T-helper 2 cell treated with Interferon-gamma antibody and Interleukin-4, amounts not matched to agents 5 μg/mL and 100 μg/mL, for 36 hours (primary cell): Measurements from ENCODE around the gene KRT80.

Experiments
- DNase-seq: peaks from one replicate; pipeline ENCODE4 v3.0.0; 2021; ENCODE audit warnings: low spot score
- H3K27ac Mint-ChIP-seq: one replicate; pipeline ENCODE4 v1.8.0; 2021; ENCODE audit warnings: mild to moderate bottlenecking, mixed read lengths
- H3K27me3 Mint-ChIP-seq: one replicate; pipeline ENCODE4 v1.8.0; 2021; ENCODE audit warnings: low read depth, mixed read lengths
- H3K36me3 Mint-ChIP-seq: one replicate; pipeline ENCODE4 v1.8.0; 2021; ENCODE audit warnings: low read depth, mixed read lengths
- H3K4me1 Mint-ChIP-seq: one replicate; pipeline ENCODE4 v1.8.0; 2021; ENCODE audit warnings: low read depth, mixed read lengths
- H3K4me3 Mint-ChIP-seq: one replicate; pipeline ENCODE4 v1.8.0; 2022; ENCODE audit warnings: mild to moderate bottlenecking, moderate library complexity, mixed read lengths
- H3K9me3 Mint-ChIP-seq: one replicate; pipeline ENCODE4 v1.8.0; 2021; ENCODE audit warnings: mixed read lengths

KRT80 gene

GRCh38 chr12:52202361-52203078 is 10.7 kb upstream of the KRT80 start:
- Mint-ChIP-seq H3K9me3 (no peaks in the 10 kb centered on the region), H3K36me3 (no peaks in the 10 kb centered on the region)

GRCh38 chr12:52201451-52201839 is 9.6 kb upstream of the KRT80 start:
- Mint-ChIP-seq H3K27ac (no peak overlapping the region), H3K36me3 (no peaks in the 10 kb centered on the region), H3K9me3 (no peaks in the 10 kb centered on the region), H3K4me3 (no peak overlapping the region), H3K4me1 (peaks cover 2% of the 10 kb centered on the region), H3K27me3 (peaks cover 8% of the 10 kb centered on the region)
- DNase-seq, result no peak

More at GRCh38 chr12:52202361-52203078, 10.7 kb upstream of the KRT80 start:
- peaks cover 2% of the 10 kb centered on the region for H3K4me1 Mint-ChIP-seq
- no peak for DNase-seq
- H3K4me3 Mint-ChIP-seq, result no peak overlapping the region
- H3K27ac Mint-ChIP-seq, result no peak overlapping the region
- H3K27me3 Mint-ChIP-seq, result peaks cover 8% of the 10 kb centered on the region

GRCh38 chr12:52200781-52201450 is 9.1 kb upstream of the KRT80 start:
- Mint-ChIP-seq H3K9me3 (no peaks in the 10 kb centered on the region), H3K27me3 (peaks cover 8% of the 10 kb centered on the region), H3K36me3 (no peaks in the 10 kb centered on the region), H3K27ac (no peak overlapping the region), H3K4me1 (peaks cover 2% of the 10 kb centered on the region), H3K4me3 (no peak overlapping the region)
- DNase-seq, result no peak

- no peak overlapping the region for H3K27ac Mint-ChIP-seq
- H3K36me3 Mint-ChIP-seq, result no peaks in the 10 kb centered on the region
- H3K9me3 Mint-ChIP-seq, result no peaks in the 10 kb centered on the region
- H3K4me3 Mint-ChIP-seq, result no peak overlapping the region
- DNase-seq, result no peak
- H3K27me3 Mint-ChIP-seq, result peaks cover 8% of the 10 kb centered on the region
- peaks cover 2% of the 10 kb centered on the region for H3K4me1 Mint-ChIP-seq
These were observed 8.4 kb upstream of the KRT80 start for GRCh38 chr12:52200086-52200780.

- DNase-seq, result no peak
- Mint-ChIP-seq H3K27ac (no peak overlapping the region), H3K9me3 (no peaks in the 10 kb centered on the region), H3K4me1 (peaks cover 2% of the 10 kb centered on the region), H3K36me3 (no peaks in the 10 kb centered on the region), H3K27me3 (peaks cover 8% of the 10 kb centered on the region), H3K4me3 (no peak overlapping the region)
These were observed 7.6 kb upstream of the KRT80 start for GRCh38 chr12:52199294-52199919.

- H3K27me3 Mint-ChIP-seq, result peaks cover 8% of the 10 kb centered on the region
- no peak overlapping the region for H3K4me3 Mint-ChIP-seq
- DNase-seq, result no peak
- peaks cover 2% of the 10 kb centered on the region for H3K4me1 Mint-ChIP-seq
- no peak overlapping the region for H3K27ac Mint-ChIP-seq
- H3K36me3 Mint-ChIP-seq, result no peaks in the 10 kb centered on the region
- no peaks in the 10 kb centered on the region for H3K9me3 Mint-ChIP-seq
These were observed 6.8 kb upstream of the KRT80 start for GRCh38 chr12:52198454-52199215.

- Mint-ChIP-seq H3K4me1 (no peaks in the 10 kb centered on the region), H3K4me3 (no peak overlapping the region), H3K36me3 (no peaks in the 10 kb centered on the region), H3K27ac (no peak overlapping the region), H3K27me3 (peaks cover 3% of the 10 kb centered on the region), H3K9me3 (no peaks in the 10 kb centered on the region)
- no peak for DNase-seq
These were observed 5.8 kb upstream of the KRT80 start for GRCh38 chr12:52197371-52198231.

GRCh38 chr12:52195065-52195730 is 3.4 kb upstream of the KRT80 start:
- no peak overlapping the region for H3K27ac Mint-ChIP-seq
- H3K4me3 Mint-ChIP-seq, result no peak overlapping the region
- H3K4me1 Mint-ChIP-seq, result no peaks in the 10 kb centered on the region
- H3K9me3 Mint-ChIP-seq, result no peaks in the 10 kb centered on the region
- no peak for DNase-seq
- H3K27me3 Mint-ChIP-seq, result peaks cover 3% of the 10 kb centered on the region
- no peaks in the 10 kb centered on the region for H3K36me3 Mint-ChIP-seq

GRCh38 chr12:52193991-52194390 is 2.2 kb upstream of the KRT80 start:
- peaks cover 2% of the 10 kb centered on the region for H3K27me3 Mint-ChIP-seq
- no peaks in the 10 kb centered on the region for H3K9me3 Mint-ChIP-seq
- H3K27ac Mint-ChIP-seq, result no peak overlapping the region
- no peak for DNase-seq
- no peaks in the 10 kb centered on the region for H3K36me3 Mint-ChIP-seq
- no peak overlapping the region for H3K4me3 Mint-ChIP-seq
- no peaks in the 10 kb centered on the region for H3K4me1 Mint-ChIP-seq

GRCh38 chr12:52193532-52193931 is 1.7 kb upstream of the KRT80 start:
- Mint-ChIP-seq H3K9me3 (no peaks in the 10 kb centered on the region), H3K27me3 (no peaks in the 10 kb centered on the region), H3K27ac (no peak overlapping the region), H3K4me3 (no peak overlapping the region), H3K36me3 (no peaks in the 10 kb centered on the region), H3K4me1 (no peaks in the 10 kb centered on the region)
- no peak for DNase-seq

GRCh38 chr12:52190860-52191729 is 719 bp downstream of the KRT80 start:
- Mint-ChIP-seq H3K27me3 (no peaks in the 10 kb centered on the region), H3K4me1 (no peaks in the 10 kb centered on the region), H3K36me3 (no peaks in the 10 kb centered on the region), H3K27ac (no peak overlapping the region), H3K9me3 (no peaks in the 10 kb centered on the region), H3K4me3 (no peak overlapping the region)
- DNase-seq, result no peak
